BJ (cell line): ENCODE measurements around the gene MEGF9. TPM values are rescaled to one million over a fixed set of nuclear protein-coding genes. Genes with fewer than 3 reads are reported as not detected.

Experiments
- CTCF ChIA-PET: fragments of 350-600 bp; formaldehyde crosslinking; extraction: SDS; loops from one replicate; lab custom pipeline; 2021; ENCODE audit warnings: antibody characterized with exemption, inconsistent platforms; lab: Yijun Ruan, JAX
- POLR2A ChIA-PET: fragments of 300-600 bp; sonication (Branson Sonifier 250); formaldehyde crosslinking; extraction: SDS; loops from one replicate; lab custom pipeline; 2021; ENCODE audit warnings: antibody characterized with exemption; lab: Charles Lee
- DNase-seq: peaks from one replicate; pipeline ENCODE4 v3.0.0-alpha.2; 2011; ENCODE audit warnings: low read depth
- H3K27me3 ChIP-seq: 2 replicates; pipeline ENCODE4 v1.6.0; 2011; ENCODE audit warnings: low read length; ENCODE audit not compliant: control insufficient read depth, insufficient read depth
- H3K36me3 ChIP-seq: 2 replicates; pipeline ENCODE4 v1.5.1; 2011; ENCODE audit warnings: low read length; ENCODE audit not compliant: control insufficient read depth, insufficient read depth
- H3K4me3 ChIP-seq: 2 replicates; pipeline ENCODE4 v1.5.1; 2011; ENCODE audit warnings: low read depth, mild to moderate bottlenecking, control low read depth, low read length
- CTCF ChIP-seq: IDR thresholded peaks from 2 replicates; pipeline ENCODE4 v1.5.1; 2011; ENCODE audit warnings: low read depth, mild to moderate bottlenecking, control low read depth, inconsistent platforms, low read length, moderate library complexity; ENCODE audit not compliant: insufficient read depth
- polyA plus RNA-seq: library from polyadenylated mRNA; depleted of rRNA; stranded (reverse); fragments of >200 nt; gene quantifications from 2 replicates; pipeline ENCODE4 v1.2.3, GENCODE V29; 2011

Gene MEGF9
- polyA plus RNA-seq, 1 experiment, result 1.1 TPM

GRCh38 chr9:120562861-120563443 lies 151.3 kb downstream of the MEGF9 start:
- ChIA-PET CTCF (no interaction called here), POLR2A (no interaction called here)
- DNase-seq, result no peak
- no peak overlapping the region for H3K4me3 ChIP-seq
- H3K36me3 ChIP-seq, result peaks cover 3% of the 10 kb centered on the region
- no peaks in the 10 kb centered on the region for H3K27me3 ChIP-seq
- no peak for TF ChIP-seq CTCF

- Histone ChIP-seq H3K36me3 (peaks cover 1% of the 10 kb centered on the region; the same call in 1 of the 2 replicates), H3K27me3 (no peaks in the 10 kb centered on the region), H3K4me3 (no peak overlapping the region)
- ChIA-PET POLR2A (interaction anchor here (0.6 kb wide), 2 partner anchors 18 to 178 kb away, joined by 3 to 11 read pairs; no protein-coding TSS in a partner anchor), CTCF (no interaction called here)
- no peak for DNase-seq
- TF ChIP-seq CTCF, result no peak
Measured at GRCh38 chr9:120561709-120562108, 152.6 kb downstream of the MEGF9 start.

GRCh38 chr9:120559546-120559945 lies 154.7 kb downstream of the MEGF9 start:
- TF ChIP-seq CTCF, result no peak
- ChIA-PET POLR2A (interaction anchor here (0.7 kb wide), 1 partner anchor 11 kb away, joined by 12 read pairs; no protein-coding TSS in a partner anchor), CTCF (no interaction called here)
- H3K4me3 ChIP-seq, result no peak overlapping the region
- H3K27me3 ChIP-seq, result no peaks in the 10 kb centered on the region
- DNase-seq, result no peak
- no peaks in the 10 kb centered on the region for H3K36me3 ChIP-seq

- Histone ChIP-seq H3K4me3 (no peak overlapping the region), H3K27me3 (no peaks in the 10 kb centered on the region), H3K36me3 (no peaks in the 10 kb centered on the region)
- ChIA-PET CTCF (no interaction called here), POLR2A (no interaction called here)
- no peak for TF ChIP-seq CTCF
- DNase-seq, result no peak
Measured at GRCh38 chr9:120558454-120558853, 155.8 kb downstream of the MEGF9 start.

- Histone ChIP-seq H3K27me3 (no peaks in the 10 kb centered on the region), H3K4me3 (no peak overlapping the region), H3K36me3 (no peaks in the 10 kb centered on the region)
- ChIA-PET CTCF (no interaction called here), POLR2A (no interaction called here)
- no peak for TF ChIP-seq CTCF
- DNase-seq, result no peak
Measured at GRCh38 chr9:120557205-120557604, 157.1 kb downstream of the MEGF9 start.
